Measurements from ENCODE around the gene HNRNPUL1. TPM values are rescaled to one million over a fixed set of nuclear protein-coding genes. Genes with fewer than 3 reads are reported as not detected.

The HNRNPUL1 gene
- total and polyA plus RNA-seq, 2 experiments from 2014 or later, result 204 to 207 TPM

DNA sequence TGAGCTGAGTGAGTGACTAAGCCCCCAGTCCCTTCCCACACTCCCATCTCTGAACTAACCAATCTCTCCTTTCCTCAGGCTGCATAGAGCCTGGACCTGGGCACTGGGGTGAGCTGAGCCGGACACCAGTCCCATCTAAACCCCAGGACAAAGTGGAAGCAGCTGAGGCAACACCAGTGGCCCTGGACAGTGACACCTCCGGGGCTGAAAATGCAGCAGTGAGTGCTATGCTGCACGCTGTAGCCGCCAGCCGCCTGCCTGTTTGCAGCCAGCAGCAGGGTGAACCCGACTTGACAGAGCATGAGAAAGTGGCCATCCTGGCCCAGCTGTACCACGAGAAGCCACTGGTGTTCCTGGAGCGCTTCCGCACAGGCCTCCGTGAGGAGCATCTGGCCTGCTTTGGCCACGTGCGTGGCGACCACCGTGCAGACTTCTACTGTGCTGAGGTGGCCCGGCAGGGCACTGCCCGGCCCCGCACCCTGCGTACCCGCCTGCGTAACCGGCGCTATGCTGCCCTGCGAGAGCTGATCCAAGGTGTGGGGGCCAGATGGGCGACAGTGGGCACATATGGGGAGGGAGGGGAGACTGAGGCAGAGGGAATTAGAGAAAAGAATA is 52.2 kb downstream of the HNRNPUL1 start:
- TF ChIP-seq STAT1 (IDR thresholded peaks at IDR 0.05; ENCODE audit: unreplicated experiment) (no peak), REST (IDR thresholded peaks at IDR 0.05; ENCODE audit: unreplicated experiment) (no peak), NANOG (IDR thresholded peaks at IDR 0.05; ENCODE audit: borderline replicate concordance) (no peak), ZNF331 (CRISPR knock-in tag; IDR thresholded peaks at IDR 0.05; ENCODE audit: low read depth) (no peak), CTCF (conservative IDR thresholded peaks at IDR 0.05; ENCODE audit: low read depth in 2 of 2) (no peak), ZNF114 (CRISPR knock-in tag; IDR thresholded peaks at IDR 0.05) (no peak), POLR2AphosphoS5 (IDR thresholded peaks at IDR 0.05; ENCODE audit: low read depth) (no peak), EZH2 (IDR thresholded peaks at IDR 0.05; ENCODE audit: low read depth, unreplicated experiment) (no peak), JUNB (IDR thresholded peaks at IDR 0.05; ENCODE audit: unreplicated experiment) (no peak), ZNF462 (CRISPR knock-in tag; IDR thresholded peaks at IDR 0.05) (no peak), EZH2phosphoT487 (IDR thresholded peaks at IDR 0.05; ENCODE audit: unreplicated experiment) (no peak), CREB1 (CRISPR knock-in tag; IDR thresholded peaks at IDR 0.05; ENCODE audit: low read depth) (no peak)
- TF ChIP-seq, protein P1, sequence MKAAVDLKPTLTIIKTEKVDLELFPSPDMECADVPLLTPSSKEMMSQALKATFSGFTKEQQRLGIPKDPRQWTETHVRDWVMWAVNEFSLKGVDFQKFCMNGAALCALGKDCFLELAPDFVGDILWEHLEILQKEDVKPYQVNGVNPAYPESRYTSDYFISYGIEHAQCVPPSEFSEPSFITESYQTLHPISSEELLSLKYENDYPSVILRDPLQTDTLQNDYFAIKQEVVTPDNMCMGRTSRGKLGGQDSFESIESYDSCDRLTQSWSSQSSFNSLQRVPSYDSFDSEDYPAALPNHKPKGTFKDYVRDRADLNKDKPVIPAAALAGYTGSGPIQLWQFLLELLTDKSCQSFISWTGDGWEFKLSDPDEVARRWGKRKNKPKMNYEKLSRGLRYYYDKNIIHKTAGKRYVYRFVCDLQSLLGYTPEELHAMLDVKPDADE (IDR thresholded peaks at IDR 0.05), result no peak
- ATAC-seq (no peak), DNase-seq (ENCODE audit: low spot score) (no peak)
- no peak overlapping the region for H3K4me3 Mint-ChIP-seq
- Histone ChIP-seq H3K27me3 (ENCODE audit: insufficient read depth) (no peaks in the 10 kb centered on the region), H3K4me3 (no peak overlapping the region), H3K27ac (ENCODE audit: low read depth) (no peak overlapping the region), H3K79me2 (replicated peaks; ENCODE audit: insufficient read depth) (peaks cover 14% of the 10 kb centered on the region), H4K20me1 (replicated peaks; ENCODE audit: insufficient read depth) (no peaks in the 10 kb centered on the region; the same call in 1 of the 2 replicates), H3F3A (replicated peaks; ENCODE audit: low read depth) (0 out of 2 replicates have a peak, but pooled peaks cover 8% of the 10 kb centered on the region), H3K36me3 (ENCODE audit: insufficient read depth) (no peaks in the 10 kb centered on the region), H3K4me2 (no peak overlapping the region), H3K9me2 (ENCODE audit: insufficient read depth) (no peaks in the 10 kb centered on the region), H3K4me1 (ENCODE audit: insufficient read depth) (peaks cover 4% of the 10 kb centered on the region; the same call in 1 of the 2 replicates), H2AFZ (no peak overlapping the region)
- no peak overlapping the region for H3K27ac Mint-ChIP-seq
- H3K9me3 Mint-ChIP-seq, result no peaks in the 10 kb centered on the region
- H3K27me3 Mint-ChIP-seq (ENCODE audit: insufficient read depth, low read depth, poor library complexity), result peaks cover 2% of the 10 kb centered on the region
- peaks cover 5% of the 10 kb centered on the region for H3K4me1 Mint-ChIP-seq
- H3K36me3 Mint-ChIP-seq (ENCODE audit: low read depth), result peaks cover 55% of the 10 kb centered on the region
